SK-N-SH treated with all-trans-retinoic acid at 6 μM for 48 hours (cell line): ENCODE measurements around the gene CDK11B.

ENCODE experiments used
- ARNTL ChIP-seq: fragments of 450-650 bp; formaldehyde crosslinking; IDR thresholded peaks from 2 replicates; pipeline ENCODE4 v1.5.0; 2020; ENCODE audit warnings: low read depth, mild to moderate bottlenecking, moderate library complexity, borderline replicate concordance
- POU6F1 ChIP-seq: fragments of 250-450 bp; sonication (Bioruptor Pico); IDR thresholded peaks from 2 replicates; pipeline ENCODE4 v1.8.0; 2021; ENCODE audit warnings: low read depth, mild to moderate bottlenecking, moderate library complexity, borderline replicate concordance
- RARB ChIP-seq: fragments of 250-450 bp; sonication (Bioruptor Pico); IDR thresholded peaks from 2 replicates; pipeline ENCODE4 v1.8.0; 2021; ENCODE audit warnings: mild to moderate bottlenecking, moderate library complexity
- TOX ChIP-seq: fragments of 250-450 bp; sonication (Bioruptor Pico); IDR thresholded peaks from 2 replicates; pipeline ENCODE4 v1.8.0; 2021; ENCODE audit warnings: mild to moderate bottlenecking, moderate library complexity, borderline replicate concordance
- TSHZ2 ChIP-seq: fragments of 250-450 bp; sonication (Bioruptor Pico); IDR thresholded peaks from 2 replicates; pipeline ENCODE4 v1.5.0; 2020; ENCODE audit warnings: mild to moderate bottlenecking, moderate library complexity
- ZFP3 ChIP-seq: fragments of 250-450 bp; sonication (Bioruptor Pico); IDR thresholded peaks from 2 replicates; pipeline ENCODE4 v1.5.0; 2020; ENCODE audit warnings: mild to moderate bottlenecking, moderate library complexity
- ZFP30 ChIP-seq: fragments of 450-650 bp; formaldehyde crosslinking; IDR thresholded peaks from 2 replicates; pipeline ENCODE4 v1.5.0; 2022; ENCODE audit warnings: mild to moderate bottlenecking, moderate library complexity
- ZNF8 ChIP-seq: fragments of 450-650 bp; formaldehyde crosslinking; IDR thresholded peaks from 2 replicates; pipeline ENCODE4 v1.5.0; 2020; ENCODE audit warnings: mild to moderate bottlenecking, moderate library complexity

- TF ChIP-seq ZFP3 (CRISPR knock-in tag), result no peak
- no peak for TF ChIP-seq RARB (CRISPR knock-in tag)
- TF ChIP-seq ZNF8 (CRISPR knock-in tag), result no peak
- TF ChIP-seq TSHZ2 (CRISPR knock-in tag), result no peak
- no peak for TF ChIP-seq POU6F1
- TF ChIP-seq ARNTL, result no peak
- no peak for TF ChIP-seq ZFP30 (CRISPR knock-in tag)
- no peak for TF ChIP-seq TOX (CRISPR knock-in tag)
Observed at GRCh38 chr1:1610796-1611195, 48.0 kb downstream of the CDK11B start.
